Stimulated activated CD8-positive, alpha-beta memory T cell treated with anti-CD3 and anti-CD28 coated beads, Interleukin-12 subunit alpha, Interleukin-12 subunit beta, amount 100 ng/mL, for 24 hours (primary cell): Measurements from ENCODE around the gene SHTN1.

Source experiments
- DNase-seq: peaks from one replicate; pipeline ENCODE4 v3.0.0-alpha.2; 2020; ENCODE audit errors: extremely low read depth

Gene SHTN1

GRCh38 chr10:116833986-116834985 lies 170.7 kb downstream of the SHTN1 start:
- no peak for DNase-seq

- no peak for DNase-seq
These were observed 173.2 kb downstream of the SHTN1 start for GRCh38 chr10:116831790-116832189.
